Measurements from ENCODE around the gene YPEL2. TPM values are rescaled to one million over a fixed set of nuclear protein-coding genes. Genes with fewer than 3 reads are reported as not detected.
A peak's percentile ranks its signal among the peaks of the same experiment; 100 is the strongest.
"Not testable (repeated sequence)": the region's sequence is repeated elsewhere in the genome, so short reads cannot be mapped to it uniquely, and the experiment has no call there.

Gene YPEL2, protein sequence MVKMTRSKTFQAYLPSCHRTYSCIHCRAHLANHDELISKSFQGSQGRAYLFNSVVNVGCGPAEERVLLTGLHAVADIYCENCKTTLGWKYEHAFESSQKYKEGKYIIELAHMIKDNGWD
- total RNA-seq = 18.3 and 19.5 TPM in 2 replicates

DNA sequence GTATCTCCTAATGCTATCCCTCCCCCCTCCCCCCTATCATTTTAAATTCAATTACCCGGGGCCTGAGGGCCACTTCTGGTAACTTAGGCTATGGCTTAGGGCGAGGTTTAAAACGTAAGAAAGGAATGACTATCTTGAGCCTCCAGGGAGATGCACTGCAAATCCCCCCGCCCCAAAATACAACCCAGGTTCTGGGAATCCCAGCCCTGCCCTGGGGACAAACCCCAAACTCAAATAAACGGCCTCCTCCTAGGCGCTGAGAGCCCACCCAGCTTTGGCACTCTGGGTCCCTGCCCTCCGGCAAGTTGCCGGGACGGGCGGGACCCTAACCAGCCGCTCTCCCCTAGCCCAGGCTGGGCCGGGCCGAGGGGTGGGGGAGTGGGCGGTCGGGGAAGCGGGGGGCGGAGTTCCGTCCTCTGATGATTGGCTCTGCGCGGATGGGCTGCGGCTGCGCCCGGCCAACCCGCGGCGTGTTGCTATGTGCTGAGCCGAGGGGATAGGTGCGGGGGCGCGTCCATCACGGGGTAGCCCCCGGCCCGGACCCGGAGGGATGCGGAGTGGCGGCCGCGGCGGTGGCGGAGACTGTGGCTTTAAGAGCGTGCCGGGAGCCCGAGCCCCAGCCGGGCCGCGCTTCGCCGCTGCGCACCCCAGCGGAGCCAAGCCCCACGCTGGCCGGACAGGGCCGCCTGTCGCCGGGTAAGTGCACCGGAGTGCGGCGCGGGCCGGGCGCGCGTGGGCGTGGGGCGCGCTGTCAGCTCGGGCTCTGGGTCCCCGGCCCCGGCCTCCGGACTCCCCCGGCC is at the start of gene YPEL2:
Gene YPEL2, plus strand, starts transcription at position 527 of the 800 bp plus-strand sequence. CDS start 21,755 bp downstream, outside the sequence.
- TF ChIP-seq, protein P1, sequence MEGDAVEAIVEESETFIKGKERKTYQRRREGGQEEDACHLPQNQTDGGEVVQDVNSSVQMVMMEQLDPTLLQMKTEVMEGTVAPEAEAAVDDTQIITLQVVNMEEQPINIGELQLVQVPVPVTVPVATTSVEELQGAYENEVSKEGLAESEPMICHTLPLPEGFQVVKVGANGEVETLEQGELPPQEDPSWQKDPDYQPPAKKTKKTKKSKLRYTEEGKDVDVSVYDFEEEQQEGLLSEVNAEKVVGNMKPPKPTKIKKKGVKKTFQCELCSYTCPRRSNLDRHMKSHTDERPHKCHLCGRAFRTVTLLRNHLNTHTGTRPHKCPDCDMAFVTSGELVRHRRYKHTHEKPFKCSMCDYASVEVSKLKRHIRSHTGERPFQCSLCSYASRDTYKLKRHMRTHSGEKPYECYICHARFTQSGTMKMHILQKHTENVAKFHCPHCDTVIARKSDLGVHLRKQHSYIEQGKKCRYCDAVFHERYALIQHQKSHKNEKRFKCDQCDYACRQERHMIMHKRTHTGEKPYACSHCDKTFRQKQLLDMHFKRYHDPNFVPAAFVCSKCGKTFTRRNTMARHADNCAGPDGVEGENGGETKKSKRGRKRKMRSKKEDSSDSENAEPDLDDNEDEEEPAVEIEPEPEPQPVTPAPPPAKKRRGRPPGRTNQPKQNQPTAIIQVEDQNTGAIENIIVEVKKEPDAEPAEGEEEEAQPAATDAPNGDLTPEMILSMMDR (IDR thresholded peaks at IDR 0.05) = no peak
- intact Hi-C loops (cut with micrococcal nuclease) = loop anchor here (1.0 to 5.0 kb wide), 3 partner anchors 42 to 711 kb away; no protein-coding TSS in a partner anchor
- CTCF ChIA-PET = interaction anchor here (1.4 to 12.6 kb wide), 5 partner anchors 20 to 109 kb away, joined by 3 to 222 read pairs (median 27); no protein-coding TSS in a partner anchor
- H3K27me3 Mint-ChIP-seq = no peaks in the 10 kb centered on the region
- ATAC-seq (ENCODE audit: low read depth) (peak; percentile 95), DNase-seq (peak; percentile 86)
- H3K4me3 Mint-ChIP-seq = peak within 1 kb of the TSS; percentile 90
- H3K36me3 Mint-ChIP-seq (ENCODE audit: low read depth) = peaks cover 4% of the 10 kb centered on the region
- no peaks in the 10 kb centered on the region for H3K9me3 Mint-ChIP-seq
- POLR2A ChIA-PET = interaction anchor here (0.6 to 4.2 kb wide), 7 partner anchors 12 to 46 kb away, joined by 3 to 56 read pairs (median 4); no protein-coding TSS in a partner anchor
- H3K4me1 Mint-ChIP-seq = peaks cover 60% of the 10 kb centered on the region
- H3K27ac Mint-ChIP-seq = peak within 1 kb of the TSS; percentile 81

- no peaks in the 10 kb centered on the region for H3K36me3 Mint-ChIP-seq (ENCODE audit: low read depth)
- H3K4me1 Mint-ChIP-seq = no peaks in the 10 kb centered on the region
- CTCF ChIA-PET = no interaction called here
- no peaks in the 10 kb centered on the region for H3K9me3 Mint-ChIP-seq
- TF ChIP-seq, protein P1 (IDR thresholded peaks at IDR 0.05) = no peak
- no peak for ATAC-seq (ENCODE audit: low read depth)
- no peak overlapping the region for H3K27ac Mint-ChIP-seq
- H3K27me3 Mint-ChIP-seq = no peaks in the 10 kb centered on the region
- POLR2A ChIA-PET = no interaction called here
- no peak overlapping the region for H3K4me3 Mint-ChIP-seq
- DNase-seq = no peak
- intact Hi-C loops (cut with micrococcal nuclease) = no loop called here
Observed at GRCh38 chr17:59284317-59284716, 47.1 kb upstream of the YPEL2 start.

DNA sequence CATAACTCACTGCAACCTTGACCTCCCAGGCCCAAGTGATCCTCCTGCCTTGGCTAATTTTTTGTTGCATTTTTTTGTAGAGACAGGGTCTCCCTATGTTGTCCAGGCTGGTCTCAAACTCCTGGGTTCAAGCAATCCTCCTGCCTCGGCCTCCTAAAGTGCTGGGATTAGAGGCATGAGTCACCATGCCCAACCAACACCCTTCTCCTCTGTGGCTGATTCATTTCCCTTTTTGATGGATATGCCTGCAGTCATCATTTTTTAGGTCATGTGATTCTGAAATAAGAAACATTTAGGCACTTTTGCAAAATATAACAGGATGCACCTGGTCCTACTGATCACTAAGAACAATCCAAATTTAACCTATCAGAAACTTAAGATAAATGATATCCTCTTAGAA is 44.0 kb upstream of the YPEL2 start:
- Mint-ChIP-seq H3K27me3 (no peaks in the 10 kb centered on the region), H3K9me3 (no peaks in the 10 kb centered on the region), H3K4me1 (peaks cover 12% of the 10 kb centered on the region), H3K27ac (no peak overlapping the region), H3K36me3 (ENCODE audit: low read depth) (no peaks in the 10 kb centered on the region), H3K4me3 (no peak overlapping the region)
- no peak for DNase-seq
- TF ChIP-seq, protein P1 (IDR thresholded peaks at IDR 0.05) = no peak
- POLR2A ChIA-PET = no interaction called here
- no peak for ATAC-seq (ENCODE audit: low read depth)
- intact Hi-C loops (cut with micrococcal nuclease) = no loop called here
- CTCF ChIA-PET = no interaction called here

DNA sequence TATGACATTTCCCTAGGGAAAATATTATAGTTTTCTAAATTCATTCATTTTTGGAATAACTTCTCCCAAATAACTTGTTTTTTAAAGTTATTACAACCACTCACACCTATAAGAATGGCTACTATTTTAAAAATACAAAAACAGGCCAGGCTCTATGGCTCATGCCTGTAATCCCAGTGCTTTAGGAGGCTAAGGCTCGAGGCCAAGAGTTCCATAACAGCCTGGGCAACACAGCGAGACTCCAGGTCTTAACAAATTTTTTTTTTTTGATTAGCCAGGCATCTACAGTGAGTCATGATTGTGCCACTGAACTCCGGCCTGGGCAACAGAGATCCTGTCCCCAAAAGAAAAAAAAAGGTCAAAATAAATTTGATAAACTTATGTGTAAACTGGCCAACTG is 43.6 kb upstream of the YPEL2 start:
- no peaks in the 10 kb centered on the region for H3K9me3 Mint-ChIP-seq
- H3K27ac Mint-ChIP-seq = no peak overlapping the region
- CTCF ChIA-PET = no interaction called here
- no peak overlapping the region for H3K4me3 Mint-ChIP-seq
- no peaks in the 10 kb centered on the region for H3K27me3 Mint-ChIP-seq
- DNase-seq (no peak), ATAC-seq (ENCODE audit: low read depth) (no peak)
- no peaks in the 10 kb centered on the region for H3K36me3 Mint-ChIP-seq (ENCODE audit: low read depth)
- POLR2A ChIA-PET = no interaction called here
- intact Hi-C loops (cut with micrococcal nuclease) = no loop called here
- TF ChIP-seq, protein P1 (IDR thresholded peaks at IDR 0.05) = no peak
- H3K4me1 Mint-ChIP-seq = peaks cover 12% of the 10 kb centered on the region

GRCh38 chr17:59289981-59290301 is 41.5 kb upstream of the YPEL2 start:
- no peak for DNase-seq
- H3K4me1 Mint-ChIP-seq = peaks cover 12% of the 10 kb centered on the region
- H3K27ac Mint-ChIP-seq = no peak overlapping the region
- no peak for ATAC-seq (ENCODE audit: low read depth)
- ChIA-PET POLR2A (no interaction called here), CTCF (no interaction called here)
- no peak overlapping the region for H3K4me3 Mint-ChIP-seq
- TF ChIP-seq, protein P1 (IDR thresholded peaks at IDR 0.05) = no peak
- intact Hi-C loops (cut with micrococcal nuclease) = no loop called here
- no peaks in the 10 kb centered on the region for H3K36me3 Mint-ChIP-seq (ENCODE audit: low read depth)
- H3K27me3 Mint-ChIP-seq = no peaks in the 10 kb centered on the region
- no peaks in the 10 kb centered on the region for H3K9me3 Mint-ChIP-seq

- H3K4me1 Mint-ChIP-seq = peaks cover 12% of the 10 kb centered on the region
- H3K36me3 Mint-ChIP-seq (ENCODE audit: low read depth); POLR2A ChIA-PET; ATAC-seq (ENCODE audit: low read depth); CTCF ChIA-PET; intact Hi-C loops (cut with micrococcal nuclease); H3K27me3 Mint-ChIP-seq; DNase-seq; H3K9me3 Mint-ChIP-seq: not testable (repeated sequence)
- peak overlapping the region; percentile 27 for H3K27ac Mint-ChIP-seq
- H3K4me3 Mint-ChIP-seq = peak overlapping the region; percentile 3
Observed at GRCh38 chr17:59290302-59290998, 41.0 kb upstream of the YPEL2 start.
